ENCODE data around the gene IRX2. TPM values are rescaled to one million over a fixed set of nuclear protein-coding genes. Genes with fewer than 3 reads are reported as not detected.

The IRX2 gene
- total and polyA plus RNA-seq, 2 of the 4 experiments (the other 2 are of a cell fraction): 0.36 to 0.97 TPM

- Histone ChIP-seq H4K5ac (ENCODE audit: low read depth, low read length) (no peak overlapping the region), H3K36me3 (ENCODE audit: control insufficient read depth, insufficient read depth, low read length) (no peaks in the 10 kb centered on the region), H3K56ac (ENCODE audit: extremely low read depth, insufficient read depth, low read length) (no peak overlapping the region), H3K79me1 (ENCODE audit: low read depth in 1 of 2, low read length in 2 of 2) (no peaks in the 10 kb centered on the region), H2AK9ac (replicated peaks; ENCODE audit: low read depth, low read length, poor library complexity) (no peak overlapping the region), H3K4ac (ENCODE audit: low read depth, low read length) (no peak overlapping the region), H3K23ac (ENCODE audit: low read depth, low read length) (no peak overlapping the region), H2AK5ac (ENCODE audit: low read depth, low read length) (no peak overlapping the region), H3K27me3 (ENCODE audit: control insufficient read depth, insufficient read depth, low read length) (no peaks in the 10 kb centered on the region; the same call in 1 of the 2 replicates), H3K18ac (ENCODE audit: low read depth, low read length) (no peak overlapping the region), H3K9ac (ENCODE audit: low read depth, low read length) (no peak overlapping the region), H3K9me1 (ENCODE audit: insufficient read depth, low read length) (no peaks in the 10 kb centered on the region), H3K4me1 (ENCODE audit: control insufficient read depth, insufficient read depth, low read length) (no peaks in the 10 kb centered on the region), H4K20me1 (ENCODE audit: insufficient read depth, low read length) (no peaks in the 10 kb centered on the region), H4K91ac (ENCODE audit: insufficient read depth, low read depth, low read length) (no peak overlapping the region), H3K4me3 (ENCODE audit: insufficient read depth, low read depth, low read length) (no peak overlapping the region), H4K8ac (ENCODE audit: low read depth in 2 of 2, low read length in 2 of 2) (no peak overlapping the region), H2BK120ac (ENCODE audit: low read depth, low read length) (no peak overlapping the region), H2BK15ac (ENCODE audit: low read depth, low read length) (no peak overlapping the region), H3K9me3 (ENCODE audit: control insufficient read depth, insufficient read depth, low read length) (peaks cover 7% of the 10 kb centered on the region; the same call in 1 of the 2 replicates), H2BK5ac (ENCODE audit: low read depth, low read length, poor library complexity, severe bottlenecking) (no peak overlapping the region), H3K4me2 (ENCODE audit: low read depth, low read length) (no peak overlapping the region), H3K14ac (replicated peaks; ENCODE audit: low read depth, low read length) (no peak overlapping the region), H2BK20ac (ENCODE audit: low read depth, low read length) (no peak overlapping the region), H3K27ac (ENCODE audit: insufficient read depth, low read length) (no peak overlapping the region), H2AFZ (replicated peaks; ENCODE audit: low read length, poor library complexity) (no peak overlapping the region)
- no peak for ATAC-seq (ENCODE audit: low read depth)
- 29% methylated on average over 1 of the region's 3 CpGs; no CpG with 5 or more reads in 1 of the 2 experiments for WGBS, 2 experiments (ENCODE audit: extremely low coverage in 2 of 2, insufficient read length in 1 of 2)
- intact Hi-C loops (cut with micrococcal nuclease) (no loop called here), dilution Hi-C loops (cut with HindIII; ENCODE audit: low sequenced_read_pairs, unreplicated experiment) (no loop called here), in situ Hi-C loops (cut with MboI; ENCODE audit: low sequenced_read_pairs) (no loop called here)
- ChIA-PET CTCF (interaction anchor here (0.6 kb wide), 1 partner anchor 13 kb away, joined by 5 read pairs; no protein-coding TSS in a partner anchor), POLR2A (ENCODE audit: unreplicated experiment) (no interaction called here)
- no peak for DNase-seq
- TF ChIP-seq SMC3 (IDR thresholded peaks at IDR 0.05; ENCODE audit: low read depth, low read length) (no peak), RCOR1 (IDR thresholded peaks at IDR 0.05; ENCODE audit: insufficient replicate concordance, low read length) (no peak), USF2 (IDR thresholded peaks at IDR 0.05; ENCODE audit: low read depth, low read length) (no peak), RAD21 (IDR thresholded peaks at IDR 0.05; ENCODE audit: low read length) (no peak), FOS (IDR thresholded peaks at IDR 0.05; ENCODE audit: low read depth, low read length) (no peak), MXI1 (IDR thresholded peaks at IDR 0.05; ENCODE audit: borderline replicate concordance, low read depth, low read length) (no peak), MAFK (IDR thresholded peaks at IDR 0.05; ENCODE audit: low read depth, low read length) (no peak), NFE2L2 (IDR thresholded peaks at IDR 0.05; ENCODE audit: low read depth, low read length) (no peak), CHD1 (IDR thresholded peaks at IDR 0.05; ENCODE audit: low read depth, low read length) (no peak), CTCF (conservative IDR thresholded peaks at IDR 0.05; ENCODE audit: low read depth, low read length) (no peak), MAZ (IDR thresholded peaks at IDR 0.05; ENCODE audit: borderline replicate concordance, low read depth, low read length) (no peak), POLR2A (IDR thresholded peaks at IDR 0.05; ENCODE audit: low read depth, low read length) (no peak), ELK1 (IDR thresholded peaks at IDR 0.05; ENCODE audit: borderline replicate concordance, low read depth, low read length) (no peak), CEBPB (IDR thresholded peaks at IDR 0.05; ENCODE audit: low read depth, low read length) (no peak), RFX5 (IDR thresholded peaks at IDR 0.05; ENCODE audit: low read depth, low read length) (no peak), BHLHE40 (IDR thresholded peaks at IDR 0.05; ENCODE audit: low read depth, low read length) (no peak)
- BruUV-seq (replicated peaks): no TSS peak
These were observed 18.6 kb downstream of the IRX2 start for GRCh38 chr5:2732850-2733249.
